Thyroid gland (tissue), 4 donors: ENCODE data around the gene PCA3. TPM values are rescaled to one million over a fixed set of nuclear protein-coding genes. Genes with fewer than 3 reads are reported as not detected.
A peak's percentile ranks its signal among the peaks of the same experiment; 100 is the strongest.

Experiments used
- DNase-seq, 2 donors: peaks; one replicate each; pipeline ENCODE4 v3.0.0-alpha.2; 2019
- H3K27ac ChIP-seq, 3 donors: fragments of 200-600 bp; sonication (generic); 1 replicate in 2 of 3; 2 replicates in 1 of 3; pipeline ENCODE4 v1.5.1; 2016 to 2019; ENCODE audit warnings: mild to moderate bottlenecking in 1 of 3, moderate library complexity in 1 of 3
- H3K27me3 ChIP-seq: fragments of 200-600 bp; sonication (generic); one replicate; pipeline ENCODE4 v1.5.1; 2019
- H3K36me3 ChIP-seq, 2 donors: fragments of 200-600 bp; sonication (generic); one replicate each; pipeline ENCODE4 v1.5.1; 2016 to 2019
- H3K4me1 ChIP-seq, 2 donors: fragments of 200-600 bp; sonication (generic); one replicate each; pipeline ENCODE4 v1.5.1; 2017 to 2019
- H3K4me3 ChIP-seq, 3 donors: fragments of 200-600 bp; sonication (generic); replicated peaks in 1 of 3; 1 replicate in 2 of 3; 2 replicates in 1 of 3; pipeline ENCODE4 v1.5.1; 2016; ENCODE audit warnings: mild to moderate bottlenecking in 1 of 3
- H3K9me3 ChIP-seq: fragments of 200-600 bp; sonication (generic); one replicate; pipeline ENCODE4 v1.5.1; 2017
- CTCF ChIP-seq, 6 experiments: fragments of 200-600 bp in 3 of 6; fragments of 450-650 bp in 3 of 6; sonication (generic) in 3 of 6; IDR thresholded peaks; one replicate each; pipeline ENCODE4 v1.5.1; 2016 to 2019; ENCODE audit warnings: antibody characterized with exemption in 6 of 6, mild to moderate bottlenecking in 2 of 6, inconsistent platforms in 1 of 6, moderate library complexity in 1 of 6
- POLR2A ChIP-seq, 2 donors: fragments of 450-650 bp; IDR thresholded peaks; one replicate each; pipeline ENCODE4 v1.6.1; 2017; ENCODE audit warnings: antibody characterized with exemption in 2 of 2, mild to moderate bottlenecking in 2 of 2, moderate library complexity in 1 of 2
- WGBS, 2 donors: methylation state at CpG; one replicate each; pipeline ENCODE4 v1.1.5; 2017; 5-methylcytosine and 5-hydroxymethylcytosine counted together
- intact Hi-C: fragments of 100-400 bp; cut with DNase I; formaldehyde crosslinking; loops from one replicate; pipeline ENCODE4 v1.15.1; 2023
- total RNA-seq, 4 donors: library from RNA; depleted of rRNA; stranded (reverse); fragments of >200 nt; gene quantifications; one replicate each; pipeline ENCODE4 v1.2.3, GENCODE V29; 2016

The PCA3 gene
- total RNA-seq, 4 donors from 2014 or later = not detected

- Histone ChIP-seq H3K4me3 (no peak overlapping the region), H3K36me3 (no peaks in the 10 kb centered on the region), H3K27me3 (no peaks in the 10 kb centered on the region), H3K27ac (no peak overlapping the region), H3K9me3 (no peaks in the 10 kb centered on the region), H3K4me1 (peaks cover 0 to 6% of the 10 kb centered on the region in 2 donors)
- intact Hi-C loops = loop anchor here (10.0 kb wide), 1 partner anchor 177 kb away; no protein-coding TSS in a partner anchor
- DNase-seq = no peak
- 81 to 94% methylated on average over 1 of the region's 1 CpG for WGBS, 2 donors
- TF ChIP-seq CTCF (IDR thresholded peaks at IDR 0.05) (no peak), POLR2A (IDR thresholded peaks at IDR 0.05) (no peak)
These were observed 53.3 kb downstream of the PCA3 start for GRCh38 chr9:76817489-76817888.

GRCh38 chr9:76818271-76818670, 54.0 kb downstream of the PCA3 start:
- no peak overlapping the region for H3K4me3 ChIP-seq
- H3K9me3 ChIP-seq = no peaks in the 10 kb centered on the region
- H3K36me3 ChIP-seq = no peaks in the 10 kb centered on the region
- peak in 1 of 2 donors; percentile 4 for DNase-seq
- no peak for TF ChIP-seq CTCF (IDR thresholded peaks at IDR 0.05)
- no peak for TF ChIP-seq POLR2A (IDR thresholded peaks at IDR 0.05)
- no peak overlapping the region for H3K27ac ChIP-seq
- intact Hi-C loops = loop anchor here (10.0 kb wide), 1 partner anchor 177 kb away; no protein-coding TSS in a partner anchor
- WGBS, 2 donors = 63 to 65% methylated on average over 4 of the region's 4 CpGs
- peaks cover 0 to 6% of the 10 kb centered on the region in 2 donors for H3K4me1 ChIP-seq
- H3K27me3 ChIP-seq = no peaks in the 10 kb centered on the region

GRCh38 chr9:76820431-76820830, 56.2 kb downstream of the PCA3 start:
- no peak overlapping the region for H3K27ac ChIP-seq
- intact Hi-C loops = no loop called here
- no peak overlapping the region for H3K4me3 ChIP-seq
- WGBS, 2 donors = 82 to 87% methylated on average over 6 of the region's 6 CpGs
- peaks cover 0 to 6% of the 10 kb centered on the region in 2 donors for H3K4me1 ChIP-seq
- no peaks in the 10 kb centered on the region for H3K27me3 ChIP-seq
- no peak for DNase-seq
- H3K36me3 ChIP-seq = no peaks in the 10 kb centered on the region
- no peak for TF ChIP-seq POLR2A (IDR thresholded peaks at IDR 0.05)
- TF ChIP-seq CTCF (IDR thresholded peaks at IDR 0.05) = no peak
- no peaks in the 10 kb centered on the region for H3K9me3 ChIP-seq

- Histone ChIP-seq H3K4me1 (no peaks in the 10 kb centered on the region), H3K27me3 (no peaks in the 10 kb centered on the region), H3K36me3 (no peaks in the 10 kb centered on the region), H3K9me3 (no peaks in the 10 kb centered on the region), H3K4me3 (no peak overlapping the region), H3K27ac (no peak overlapping the region)
- no peak for DNase-seq
- intact Hi-C loops = no loop called here
- TF ChIP-seq CTCF (IDR thresholded peaks at IDR 0.05) = no peak
- no peak for TF ChIP-seq POLR2A (IDR thresholded peaks at IDR 0.05)
- 70 to 76% methylated on average over 9 of the region's 9 CpGs for WGBS, 2 donors
These were observed 63.2 kb downstream of the PCA3 start for GRCh38 chr9:76827296-76828080.

- DNase-seq = no peak
- intact Hi-C loops = no loop called here
These were observed 64.2 kb downstream of the PCA3 start for GRCh38 chr9:76828447-76828846.

More at GRCh38 chr9:76828447-76828846, 64.2 kb downstream of the PCA3 start:
- H3K4me1 ChIP-seq = no peaks in the 10 kb centered on the region
- TF ChIP-seq POLR2A (IDR thresholded peaks at IDR 0.05) (no peak), CTCF (IDR thresholded peaks at IDR 0.05) (no peak)
- WGBS, 2 donors = 67 to 80% methylated on average over 3 of the region's 3 CpGs
- H3K36me3 ChIP-seq = no peaks in the 10 kb centered on the region
- no peaks in the 10 kb centered on the region for H3K27me3 ChIP-seq
- no peak overlapping the region for H3K4me3 ChIP-seq
- no peaks in the 10 kb centered on the region for H3K9me3 ChIP-seq
- no peak overlapping the region for H3K27ac ChIP-seq
